Glutamatergic neuron (in vitro differentiated cells): ENCODE measurements around the gene NID2. TPM values are rescaled to one million over a fixed set of nuclear protein-coding genes. Genes with fewer than 3 reads are reported as not detected.

Experiments
- DNase-seq: peaks from one replicate; pipeline ENCODE4 v3.0.0; 2022
- H3K27ac Mint-ChIP-seq: one replicate; pipeline ENCODE4 v1.8.0; 2020; ENCODE audit warnings: mild to moderate bottlenecking, mixed read lengths, inconsistent platforms; ENCODE audit not compliant: unreplicated experiment
- H3K27me3 Mint-ChIP-seq: one replicate; pipeline ENCODE4 v1.8.0; 2020; ENCODE audit warnings: mild to moderate bottlenecking, moderate library complexity, mixed read lengths, inconsistent platforms; ENCODE audit not compliant: unreplicated experiment
- H3K36me3 Mint-ChIP-seq: one replicate; pipeline ENCODE4 v1.8.0; 2020; ENCODE audit warnings: mild to moderate bottlenecking, mixed read lengths, inconsistent platforms; ENCODE audit not compliant: unreplicated experiment
- H3K4me1 Mint-ChIP-seq: one replicate; pipeline ENCODE4 v1.8.0; 2020; ENCODE audit warnings: mild to moderate bottlenecking, low read depth, mixed read lengths, inconsistent platforms; ENCODE audit not compliant: unreplicated experiment
- H3K4me3 Mint-ChIP-seq: one replicate; pipeline ENCODE4 v1.8.0; 2020; ENCODE audit warnings: mild to moderate bottlenecking, mixed read lengths, inconsistent platforms; ENCODE audit not compliant: unreplicated experiment
- H3K9me3 Mint-ChIP-seq: one replicate; pipeline ENCODE4 v1.8.0; 2020; ENCODE audit warnings: mild to moderate bottlenecking, moderate library complexity, mixed read lengths, inconsistent platforms; ENCODE audit not compliant: unreplicated experiment
- CTCF ChIP-seq: fragments of 200-600 bp; sonication (generic); IDR thresholded peaks from one replicate; pipeline ENCODE4 v1.5.0; 2021; ENCODE audit not compliant: partially characterized antibody, unreplicated experiment
- total RNA-seq: library from RNA; stranded (reverse); fragmentation: NEBNext Ultra II Directional; extraction: Animal tissue kit (Norgen Biotek cat#: 25700); gene quantifications from one replicate; pipeline ENCODE4 v1.2.1, GENCODE V29; 2021; ENCODE audit not compliant: unreplicated experiment

NID2 gene
- total RNA-seq, 1 donor from 2014 or later: 2.6 TPM

GRCh38 chr14:52072266-52072780, 3.5 kb upstream of the NID2 start:
- Mint-ChIP-seq H3K27me3 (peaks cover 12% of the 10 kb centered on the region), H3K4me3 (no peak overlapping the region), H3K4me1 (peaks cover 6% of the 10 kb centered on the region)

GRCh38 chr14:52071675-52072074, 2.8 kb upstream of the NID2 start:
- H3K36me3 Mint-ChIP-seq: no peaks in the 10 kb centered on the region
- H3K4me1 Mint-ChIP-seq: peaks cover 6% of the 10 kb centered on the region
- no peak for TF ChIP-seq CTCF
- H3K9me3 Mint-ChIP-seq: no peaks in the 10 kb centered on the region
- no peak overlapping the region for H3K27ac Mint-ChIP-seq
- H3K27me3 Mint-ChIP-seq: peaks cover 12% of the 10 kb centered on the region
- no peak overlapping the region for H3K4me3 Mint-ChIP-seq
- DNase-seq: no peak

More at GRCh38 chr14:52072266-52072780, 3.5 kb upstream of the NID2 start:
- no peaks in the 10 kb centered on the region for H3K9me3 Mint-ChIP-seq
- TF ChIP-seq CTCF: no peak
- H3K36me3 Mint-ChIP-seq: no peaks in the 10 kb centered on the region
- no peak overlapping the region for H3K27ac Mint-ChIP-seq
- DNase-seq: no peak

GRCh38 chr14:52070051-52070431, 1.2 kb upstream of the NID2 start:
- TF ChIP-seq CTCF: no peak
- peaks cover 6% of the 10 kb centered on the region for H3K4me1 Mint-ChIP-seq
- H3K27me3 Mint-ChIP-seq: peaks cover 12% of the 10 kb centered on the region
- no peaks in the 10 kb centered on the region for H3K36me3 Mint-ChIP-seq
- H3K4me3 Mint-ChIP-seq: no peak overlapping the region
- no peak for DNase-seq
- H3K9me3 Mint-ChIP-seq: no peaks in the 10 kb centered on the region
- no peak overlapping the region for H3K27ac Mint-ChIP-seq

GRCh38 chr14:52069307-52070050, 620 bp upstream of the NID2 start:
- no peak overlapping the region for H3K27ac Mint-ChIP-seq
- peaks cover 6% of the 10 kb centered on the region for H3K4me1 Mint-ChIP-seq
- peak; percentile 52 for DNase-seq
- no peaks in the 10 kb centered on the region for H3K36me3 Mint-ChIP-seq
- no peak overlapping the region for H3K4me3 Mint-ChIP-seq
- TF ChIP-seq CTCF: no peak
- no peaks in the 10 kb centered on the region for H3K9me3 Mint-ChIP-seq
- peaks cover 12% of the 10 kb centered on the region for H3K27me3 Mint-ChIP-seq

- Mint-ChIP-seq H3K4me3 (peak overlapping the region; percentile 85), H3K27me3 (peaks cover 12% of the 10 kb centered on the region), H3K36me3 (no peaks in the 10 kb centered on the region), H3K4me1 (peaks cover 6% of the 10 kb centered on the region), H3K27ac (no peak overlapping the region), H3K9me3 (no peaks in the 10 kb centered on the region)
- no peak for TF ChIP-seq CTCF
- peak; percentile 56 for DNase-seq
Measured at GRCh38 chr14:52067873-52068614, 815 bp downstream of the NID2 start.
